ENCODE measurements around the gene MVD. TPM values are rescaled to one million over a fixed set of nuclear protein-coding genes. Genes with fewer than 3 reads are reported as not detected.
A peak's percentile ranks its signal among the peaks of the same experiment; 100 is the strongest.

The MVD gene
- polyA plus RNA-seq, 1 donor (not counting 4 experiments of a cell fraction or from before 2014, with no cell fraction given) = 59.6 TPM

GRCh38 chr16:88651989-88652761 is 10.7 kb downstream of the MVD start:
- H3K9me3 ChIP-seq (ENCODE audit: control insufficient read depth, low read depth, low read length) = no peaks in the 10 kb centered on the region
- no peak for FAIRE-seq
- no peak for DNase-seq (ENCODE audit: low read depth, low spot score)
- H3K79me2 ChIP-seq (ENCODE audit: control insufficient read depth, insufficient read depth, low read length) = peaks cover 3% of the 10 kb centered on the region
- dilution Hi-C loops (cut with MboI; ENCODE audit: extremely low pct_ligation_motif_present, low sequenced_read_pairs) = loop anchor here (25.0 kb wide), 1 partner anchor 110 kb away; no protein-coding TSS in a partner anchor
- H3K27me3 ChIP-seq (ENCODE audit: control insufficient read depth, extremely low read depth, insufficient read depth, low read length) = no peaks in the 10 kb centered on the region
- no peak overlapping the region for H3K27ac ChIP-seq (ENCODE audit: control insufficient read depth, insufficient read depth, low read length)
- no peak overlapping the region for H3K4me3 ChIP-seq (ENCODE audit: control insufficient read depth in 2 of 3, extremely low read depth in 1 of 3, insufficient read depth in 2 of 3, low read depth in 1 of 3, low read length in 3 of 3)
- no peak overlapping the region for H3K4me2 ChIP-seq (ENCODE audit: control insufficient read depth, extremely low read depth, insufficient read depth, low read depth, low read length)
- peaks cover 12% of the 10 kb centered on the region for H4K20me1 ChIP-seq (ENCODE audit: control insufficient read depth, extremely low read depth, insufficient read depth, low read length)
- no peak overlapping the region for H3K9ac ChIP-seq (ENCODE audit: control insufficient read depth, extremely low read depth, insufficient read depth, low read length)
- H2AFZ ChIP-seq (ENCODE audit: control insufficient read depth, low read length) = no peak overlapping the region
- peaks cover 33 to 41% of the 10 kb centered on the region in 2 experiments for H3K36me3 ChIP-seq (ENCODE audit: control insufficient read depth in 2 of 2, extremely low read depth in 1 of 2, insufficient read depth in 2 of 2, low read length in 2 of 2)
- no peaks in the 10 kb centered on the region for H3K9me1 ChIP-seq (ENCODE audit: control insufficient read depth, extremely low read depth, insufficient read depth, low read length)
- TF ChIP-seq EZH2 (IDR thresholded peaks at IDR 0.05; ENCODE audit: low read length) = no peak
- TF ChIP-seq CTCF (optimal IDR thresholded peaks at IDR 0.05 in 1 of 3, IDR thresholded peaks at IDR 0.05 in 1 of 3, conservative IDR thresholded peaks at IDR 0.05 in 1 of 3; ENCODE audit: extremely low read depth in 1 of 3, insufficient read depth in 2 of 3, low read length in 3 of 3) = no peak
- no peaks in the 10 kb centered on the region for H3K4me1 ChIP-seq (ENCODE audit: control insufficient read depth, extremely low read depth, insufficient read depth, low read length)

GRCh38 chr16:88651276-88651988 is 11.5 kb downstream of the MVD start:
- no peak for TF ChIP-seq CTCF (optimal IDR thresholded peaks at IDR 0.05 in 1 of 3, IDR thresholded peaks at IDR 0.05 in 1 of 3, conservative IDR thresholded peaks at IDR 0.05 in 1 of 3; ENCODE audit: extremely low read depth in 1 of 3, insufficient read depth in 2 of 3, low read length in 3 of 3)
- TF ChIP-seq EZH2 (IDR thresholded peaks at IDR 0.05; ENCODE audit: low read length) = no peak
- Histone ChIP-seq H3K9me3 (ENCODE audit: control insufficient read depth, low read depth, low read length) (no peaks in the 10 kb centered on the region), H4K20me1 (ENCODE audit: control insufficient read depth, extremely low read depth, insufficient read depth, low read length) (peaks cover 6% of the 10 kb centered on the region), H3K27me3 (ENCODE audit: control insufficient read depth, extremely low read depth, insufficient read depth, low read length) (no peaks in the 10 kb centered on the region), H3K79me2 (ENCODE audit: control insufficient read depth, insufficient read depth, low read length) (no peaks in the 10 kb centered on the region), H3K4me3 (ENCODE audit: control insufficient read depth in 2 of 3, extremely low read depth in 1 of 3, insufficient read depth in 2 of 3, low read depth in 1 of 3, low read length in 3 of 3) (peak overlapping the region in 1 of 3 experiments; percentile 22), H3K4me1 (ENCODE audit: control insufficient read depth, extremely low read depth, insufficient read depth, low read length) (no peaks in the 10 kb centered on the region), H3K9me1 (ENCODE audit: control insufficient read depth, extremely low read depth, insufficient read depth, low read length) (no peaks in the 10 kb centered on the region), H3K36me3 (ENCODE audit: control insufficient read depth in 2 of 2, extremely low read depth in 1 of 2, insufficient read depth in 2 of 2, low read length in 2 of 2) (peaks cover 31 to 34% of the 10 kb centered on the region in 2 experiments), H2AFZ (ENCODE audit: control insufficient read depth, low read length) (no peak overlapping the region), H3K4me2 (ENCODE audit: control insufficient read depth, extremely low read depth, insufficient read depth, low read depth, low read length) (peak overlapping the region; percentile 22), H3K27ac (ENCODE audit: control insufficient read depth, insufficient read depth, low read length) (no peak overlapping the region), H3K9ac (ENCODE audit: control insufficient read depth, extremely low read depth, insufficient read depth, low read length) (no peak overlapping the region)
- FAIRE-seq = no peak
- no peak for DNase-seq (ENCODE audit: low read depth, low spot score)
- dilution Hi-C loops (cut with MboI; ENCODE audit: extremely low pct_ligation_motif_present, low sequenced_read_pairs) = loop anchor here (25.0 kb wide), 1 partner anchor 111 kb away; no protein-coding TSS in a partner anchor
